Activated CD4-positive, alpha-beta T cell treated with anti-CD3 and anti-CD28 coated beads, Interleukin-2, amount 10 ng/mL, durations not matched to agents 24 days and 14 days (primary cell): ENCODE measurements around the gene PRKCB. TPM values are rescaled to one million over a fixed set of nuclear protein-coding genes. Genes with fewer than 3 reads are reported as not detected.
A peak's percentile ranks its signal among the peaks of the same experiment; 100 is the strongest.
"Not testable (repeated sequence)": the region's sequence is repeated elsewhere in the genome, so short reads cannot be mapped to it uniquely, and the experiment has no call there.

Source experiments
- DNase-seq: peaks from one replicate; pipeline ENCODE4 v3.0.0; 2022
- H3K27ac Mint-ChIP-seq: one replicate; pipeline ENCODE4 v1.8.0; 2022; ENCODE audit warnings: mild to moderate bottlenecking, mixed read lengths
- H3K27me3 Mint-ChIP-seq: one replicate; pipeline ENCODE4 v1.8.0; 2022; ENCODE audit warnings: mixed read lengths
- H3K36me3 Mint-ChIP-seq: one replicate; pipeline ENCODE4 v1.8.0; 2022; ENCODE audit warnings: low read depth, mild to moderate bottlenecking, mixed read lengths
- H3K4me1 Mint-ChIP-seq: one replicate; pipeline ENCODE4 v1.8.0; 2021; ENCODE audit warnings: mixed read lengths
- H3K4me3 Mint-ChIP-seq: one replicate; pipeline ENCODE4 v1.8.0; 2022; ENCODE audit warnings: mild to moderate bottlenecking, moderate library complexity, mixed read lengths
- H3K9me3 Mint-ChIP-seq: one replicate; pipeline ENCODE4 v1.8.0; 2021; ENCODE audit warnings: mixed read lengths
- intact Hi-C: fragments of 100-400 bp; cut with micrococcal nuclease; formaldehyde crosslinking; loops from one replicate; pipeline ENCODE4 v1.15.1; 2023
- total RNA-seq: library from RNA; stranded (reverse); gene quantifications from 2 replicates; pipeline ENCODE4 v1.2.3, GENCODE V29; 2022

The PRKCB gene
- total RNA-seq, 1 donor from 2014 or later: 84.2 TPM

DNA sequence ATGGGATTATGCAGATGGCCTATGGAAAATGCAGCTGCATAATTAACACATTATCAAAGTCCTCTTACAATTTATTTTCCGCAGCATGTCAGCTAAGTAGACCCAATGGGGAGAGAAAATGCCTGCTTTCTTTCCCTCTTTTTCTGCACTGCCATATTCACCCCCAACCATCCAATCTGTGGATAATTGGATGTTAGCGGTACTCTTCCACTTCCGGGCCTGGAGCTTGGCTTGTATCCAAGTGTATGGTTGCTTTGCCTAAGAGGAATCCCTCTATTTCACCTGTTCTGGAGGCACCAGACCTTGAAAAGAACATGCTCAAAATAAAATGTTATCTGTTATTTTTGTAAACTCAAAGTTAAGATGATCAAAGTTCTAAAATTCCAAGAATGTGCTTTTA is 379.2 kb downstream of the PRKCB start:
- intact Hi-C loops: no loop called here
- no peaks in the 10 kb centered on the region for H3K27me3 Mint-ChIP-seq
- no peak overlapping the region for H3K4me3 Mint-ChIP-seq
- H3K9me3 Mint-ChIP-seq: no peaks in the 10 kb centered on the region
- no peaks in the 10 kb centered on the region for H3K4me1 Mint-ChIP-seq
- DNase-seq: no peak
- no peak overlapping the region for H3K27ac Mint-ChIP-seq
- peaks cover 22% of the 10 kb centered on the region for H3K36me3 Mint-ChIP-seq

DNA sequence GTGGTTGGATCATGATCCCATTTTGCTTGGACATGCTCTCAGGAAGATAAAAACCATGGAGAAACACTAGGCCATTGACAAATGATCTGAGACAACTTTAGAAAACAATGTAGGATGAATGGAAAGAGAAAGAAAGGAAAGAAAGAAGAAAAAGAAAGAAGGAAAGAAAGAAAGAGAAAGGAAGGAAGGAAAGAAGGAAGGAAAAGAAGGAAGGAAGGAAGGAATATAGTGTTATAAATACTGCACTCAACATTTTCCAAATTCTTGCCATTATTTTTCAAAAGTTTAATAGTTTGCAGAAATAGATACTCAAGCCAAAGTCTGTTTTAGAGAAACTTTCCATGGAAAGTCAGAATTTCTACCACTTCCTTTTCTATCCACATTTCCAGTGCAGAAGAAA is 381.2 kb downstream of the PRKCB start:
- DNase-seq: no peak
- no peaks in the 10 kb centered on the region for H3K27me3 Mint-ChIP-seq
- peaks cover 4% of the 10 kb centered on the region for H3K9me3 Mint-ChIP-seq
- H3K36me3 Mint-ChIP-seq: peaks cover 19% of the 10 kb centered on the region
- no peak overlapping the region for H3K4me3 Mint-ChIP-seq
- H3K4me1 Mint-ChIP-seq: no peaks in the 10 kb centered on the region
- intact Hi-C loops: no loop called here
- H3K27ac Mint-ChIP-seq: peak overlapping the region; percentile 42

DNA sequence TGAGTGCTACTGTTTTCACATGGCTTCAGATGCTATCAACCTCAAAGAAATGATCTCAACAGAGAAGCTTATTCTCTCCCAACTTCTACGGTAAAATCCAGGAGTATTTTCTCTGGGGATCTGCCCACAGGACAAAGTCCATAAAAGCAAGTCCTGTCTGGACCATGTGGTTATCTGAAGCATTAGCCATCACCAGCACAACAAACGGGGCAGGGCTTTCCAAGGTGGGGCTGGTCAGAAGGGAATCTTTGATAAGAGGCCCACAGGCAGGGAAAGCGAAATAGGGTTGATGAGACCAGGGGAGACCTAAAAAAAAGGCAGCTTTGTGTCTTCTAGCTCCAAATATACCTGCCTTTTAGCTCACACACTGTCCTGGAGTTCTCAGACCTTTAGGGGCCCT is 381.7 kb downstream of the PRKCB start:
- Mint-ChIP-seq H3K4me3 (no peak overlapping the region), H3K9me3 (peaks cover 4% of the 10 kb centered on the region), H3K27me3 (no peaks in the 10 kb centered on the region), H3K4me1 (no peaks in the 10 kb centered on the region), H3K36me3 (peaks cover 17% of the 10 kb centered on the region), H3K27ac (no peak overlapping the region)
- DNase-seq: no peak
- intact Hi-C loops: no loop called here

DNA sequence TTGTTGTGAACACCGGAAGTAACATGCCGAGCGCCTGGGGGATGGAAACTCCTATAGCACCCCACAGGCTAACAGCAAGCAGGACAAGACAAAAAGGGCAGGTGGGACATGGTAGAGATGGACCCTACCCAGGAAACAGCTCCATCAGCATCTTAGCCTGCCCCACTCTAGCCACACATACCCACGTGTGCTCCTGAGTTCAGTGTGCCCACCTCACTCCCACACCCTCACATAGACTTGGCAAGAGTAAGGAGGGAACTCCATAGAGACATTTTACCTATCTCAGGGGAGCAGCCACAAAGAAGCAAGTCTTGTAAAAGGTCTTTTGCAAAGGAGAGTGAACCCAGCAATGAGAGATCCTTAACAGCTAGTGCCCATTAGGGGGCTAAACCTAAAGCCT is 382.5 kb downstream of the PRKCB start:
- H3K9me3 Mint-ChIP-seq: peaks cover 8% of the 10 kb centered on the region
- intact Hi-C loops: no loop called here
- DNase-seq: no peak
- H3K36me3 Mint-ChIP-seq: peaks cover 15% of the 10 kb centered on the region
- no peaks in the 10 kb centered on the region for H3K4me1 Mint-ChIP-seq
- no peaks in the 10 kb centered on the region for H3K27me3 Mint-ChIP-seq
- no peak overlapping the region for H3K4me3 Mint-ChIP-seq
- no peak overlapping the region for H3K27ac Mint-ChIP-seq

DNA sequence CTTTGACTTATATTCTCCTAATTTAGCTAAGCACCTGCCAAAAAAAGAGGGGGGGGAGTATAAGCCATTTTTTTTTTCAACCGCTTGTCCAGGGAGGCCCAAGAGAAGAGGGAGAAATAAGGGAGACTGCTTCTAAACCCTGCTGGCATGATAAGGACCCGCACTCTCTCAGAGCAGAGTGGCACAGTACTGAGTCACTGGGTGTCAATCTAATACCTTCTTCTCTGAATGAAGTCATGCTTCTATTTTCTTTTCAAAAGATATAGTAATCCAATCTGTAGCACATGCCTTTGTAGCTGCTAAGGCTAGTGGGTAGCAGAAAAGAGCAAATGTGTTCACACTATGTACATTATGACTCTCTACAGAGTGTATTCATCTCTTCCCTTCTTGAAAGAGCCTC is 385.4 kb downstream of the PRKCB start:
- DNase-seq: no peak
- Mint-ChIP-seq H3K4me1 (no peaks in the 10 kb centered on the region), H3K27me3 (no peaks in the 10 kb centered on the region), H3K27ac (no peak overlapping the region), H3K36me3 (peaks cover 9% of the 10 kb centered on the region), H3K9me3 (peaks cover 8% of the 10 kb centered on the region), H3K4me3 (no peak overlapping the region)
- intact Hi-C loops: no loop called here

DNA sequence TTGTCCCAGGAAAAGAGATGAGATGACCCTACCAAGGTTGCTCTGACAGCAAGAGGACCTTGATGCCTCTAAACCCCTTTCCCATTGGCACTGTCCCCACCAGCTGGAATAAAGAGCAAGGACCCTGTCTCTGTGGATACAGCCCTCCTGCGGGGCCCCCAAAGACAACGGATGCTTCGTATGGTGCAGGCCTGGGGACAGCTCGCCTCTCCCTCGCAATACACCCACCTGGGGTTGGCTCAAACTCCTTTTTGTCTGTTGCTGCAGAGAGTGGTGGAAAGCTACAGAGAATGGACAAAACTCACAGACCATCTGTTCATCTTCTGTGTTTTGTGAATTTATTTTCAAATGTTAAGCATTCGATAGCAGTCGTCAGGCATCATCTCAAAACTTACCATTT is 392.7 kb downstream of the PRKCB start:
- H3K4me3 Mint-ChIP-seq: no peak overlapping the region
- H3K9me3 Mint-ChIP-seq: no peaks in the 10 kb centered on the region
- no peaks in the 10 kb centered on the region for H3K4me1 Mint-ChIP-seq
- H3K27ac Mint-ChIP-seq: no peak overlapping the region
- peaks cover 3% of the 10 kb centered on the region for H3K27me3 Mint-ChIP-seq
- intact Hi-C loops: no loop called here
- no peak for DNase-seq
- H3K36me3 Mint-ChIP-seq: no peaks in the 10 kb centered on the region

DNA sequence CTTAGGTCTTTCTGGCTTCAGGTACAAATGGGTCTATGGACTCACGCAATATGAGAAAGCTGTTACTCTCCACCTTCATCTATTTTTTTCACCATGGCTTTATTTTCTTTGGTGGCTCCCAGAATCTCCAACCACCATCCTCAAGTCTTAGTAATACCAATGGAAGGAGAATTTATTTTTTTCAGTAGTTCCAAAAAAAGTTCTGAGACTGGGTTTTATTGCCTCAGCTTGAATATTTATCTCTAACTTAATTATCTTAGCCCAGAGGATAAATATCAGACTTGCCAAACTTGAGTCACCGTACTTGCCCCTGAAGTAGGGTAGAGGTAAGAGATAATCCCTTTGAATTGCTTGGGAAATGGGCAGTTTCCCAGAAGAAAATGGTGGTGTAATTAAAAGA is 397.2 kb downstream of the PRKCB start:
- intact Hi-C loops: no loop called here
- no peaks in the 10 kb centered on the region for H3K4me1 Mint-ChIP-seq
- H3K4me3 Mint-ChIP-seq: no peak overlapping the region
- H3K27ac Mint-ChIP-seq: no peak overlapping the region
- peaks cover 6% of the 10 kb centered on the region for H3K9me3 Mint-ChIP-seq
- DNase-seq: no peak
- no peaks in the 10 kb centered on the region for H3K36me3 Mint-ChIP-seq
- H3K27me3 Mint-ChIP-seq: no peaks in the 10 kb centered on the region

DNA sequence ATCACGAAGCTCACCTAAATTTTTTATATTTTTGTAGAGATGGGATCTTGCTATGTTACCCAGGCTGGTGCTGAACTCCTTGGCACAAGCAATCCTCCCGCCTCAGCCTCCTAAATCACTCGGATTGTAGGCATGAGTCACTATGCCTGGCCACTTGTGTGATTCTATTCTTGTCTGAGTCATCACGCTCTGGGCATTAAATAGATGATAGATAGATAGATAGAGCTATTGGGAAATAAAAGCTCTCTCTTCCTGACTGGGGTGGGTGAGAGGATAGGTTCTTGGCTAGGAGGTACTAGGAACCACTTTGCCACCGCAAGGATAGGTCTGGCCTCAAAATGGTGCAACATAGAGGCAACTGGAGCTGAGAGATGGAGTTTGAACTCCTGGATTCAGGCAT is 399.0 kb downstream of the PRKCB start:
- H3K4me3 Mint-ChIP-seq: no peak overlapping the region
- no peak for DNase-seq
- no peaks in the 10 kb centered on the region for H3K27me3 Mint-ChIP-seq
- intact Hi-C loops: no loop called here
- no peaks in the 10 kb centered on the region for H3K4me1 Mint-ChIP-seq
- no peaks in the 10 kb centered on the region for H3K36me3 Mint-ChIP-seq
- no peak overlapping the region for H3K27ac Mint-ChIP-seq
- peaks cover 18% of the 10 kb centered on the region for H3K9me3 Mint-ChIP-seq

DNA sequence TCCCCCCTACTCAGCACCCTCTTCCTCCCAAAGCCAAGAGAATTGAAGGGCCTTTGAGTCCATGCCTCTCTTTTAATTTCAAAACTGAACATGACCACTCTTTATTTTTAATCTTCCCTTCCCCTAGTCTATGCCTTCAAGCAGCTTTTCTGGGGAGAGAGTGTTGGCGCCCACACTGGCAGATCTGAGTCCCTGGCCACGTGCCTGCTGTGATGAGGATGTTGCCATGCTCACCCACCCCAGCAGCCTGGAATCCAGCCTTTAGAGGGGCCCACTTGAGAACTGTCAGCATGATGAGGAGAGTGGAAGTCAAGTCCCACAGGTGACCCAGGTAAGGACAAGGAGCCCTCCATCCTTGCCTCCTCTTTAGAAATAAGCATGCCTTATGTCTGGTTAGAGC is 400.0 kb downstream of the PRKCB start:
- peaks cover 18% of the 10 kb centered on the region for H3K9me3 Mint-ChIP-seq
- no peak overlapping the region for H3K4me3 Mint-ChIP-seq
- H3K27ac Mint-ChIP-seq: no peak overlapping the region
- intact Hi-C loops: no loop called here
- no peaks in the 10 kb centered on the region for H3K4me1 Mint-ChIP-seq
- no peaks in the 10 kb centered on the region for H3K27me3 Mint-ChIP-seq
- H3K36me3 Mint-ChIP-seq: no peaks in the 10 kb centered on the region
- no peak for DNase-seq

DNA sequence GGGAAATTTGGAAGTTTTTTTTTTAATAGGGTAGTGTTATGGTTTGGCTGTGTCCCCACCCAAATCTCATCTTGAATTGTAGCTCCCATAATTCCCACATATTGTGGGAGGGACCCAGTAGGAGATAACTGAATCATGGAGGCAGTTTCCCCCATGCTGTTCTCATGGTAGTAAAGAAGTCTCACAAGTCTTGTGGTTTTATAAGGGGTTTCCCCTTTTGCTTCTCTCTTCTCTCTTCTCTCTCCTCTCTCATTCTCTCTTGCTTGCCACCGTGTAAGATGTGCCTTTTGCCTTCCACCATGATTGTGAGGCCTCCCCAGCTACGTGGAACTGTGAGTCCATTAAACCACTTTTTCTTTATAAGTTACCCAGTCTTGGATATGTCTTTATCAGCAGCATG is 403.1 kb downstream of the PRKCB start:
- H3K9me3 Mint-ChIP-seq: peaks cover 18% of the 10 kb centered on the region
- H3K36me3 Mint-ChIP-seq, H3K27me3 Mint-ChIP-seq, H3K4me1 Mint-ChIP-seq, H3K4me3 Mint-ChIP-seq, DNase-seq, intact Hi-C loops, H3K27ac Mint-ChIP-seq: not testable (repeated sequence)

DNA sequence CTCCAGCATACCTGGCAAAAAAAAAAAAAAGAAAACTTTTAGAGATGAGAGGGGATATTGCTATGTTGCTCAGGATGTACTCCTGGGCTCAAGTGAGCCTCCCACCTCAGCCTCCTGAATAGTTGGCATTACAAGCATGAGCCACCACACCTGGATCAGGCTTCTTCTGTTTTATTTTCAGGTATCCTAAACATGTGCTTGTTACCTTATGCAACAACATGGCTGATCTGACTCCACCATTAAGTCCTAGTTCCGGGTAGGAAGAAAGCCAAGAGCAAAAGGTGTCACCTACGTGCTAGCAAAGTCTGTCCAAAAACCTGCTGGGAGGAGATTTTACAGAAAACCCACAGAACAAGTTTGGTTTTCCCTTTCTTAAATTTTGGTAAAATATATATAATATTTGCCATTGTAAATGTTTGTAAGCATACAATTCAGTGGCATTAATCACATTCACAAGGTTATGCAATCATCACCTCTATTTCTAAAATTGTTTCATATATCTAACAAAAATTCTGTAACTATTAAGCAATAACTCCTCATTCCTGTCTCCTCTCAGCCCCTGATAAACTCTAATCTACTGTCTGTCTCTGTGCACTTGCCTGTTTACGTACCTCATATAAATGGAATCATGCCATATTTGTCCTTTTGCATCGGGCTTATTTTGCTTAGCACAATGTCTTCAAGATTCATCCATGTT is 411.3 kb downstream of the PRKCB start:
- no peaks in the 10 kb centered on the region for H3K4me1 Mint-ChIP-seq
- H3K9me3 Mint-ChIP-seq: no peaks in the 10 kb centered on the region
- no peak overlapping the region for H3K27ac Mint-ChIP-seq
- H3K4me3 Mint-ChIP-seq: no peak overlapping the region
- H3K27me3 Mint-ChIP-seq: peaks cover 19% of the 10 kb centered on the region
- intact Hi-C loops: no loop called here
- DNase-seq: no peak
- no peaks in the 10 kb centered on the region for H3K36me3 Mint-ChIP-seq

DNA sequence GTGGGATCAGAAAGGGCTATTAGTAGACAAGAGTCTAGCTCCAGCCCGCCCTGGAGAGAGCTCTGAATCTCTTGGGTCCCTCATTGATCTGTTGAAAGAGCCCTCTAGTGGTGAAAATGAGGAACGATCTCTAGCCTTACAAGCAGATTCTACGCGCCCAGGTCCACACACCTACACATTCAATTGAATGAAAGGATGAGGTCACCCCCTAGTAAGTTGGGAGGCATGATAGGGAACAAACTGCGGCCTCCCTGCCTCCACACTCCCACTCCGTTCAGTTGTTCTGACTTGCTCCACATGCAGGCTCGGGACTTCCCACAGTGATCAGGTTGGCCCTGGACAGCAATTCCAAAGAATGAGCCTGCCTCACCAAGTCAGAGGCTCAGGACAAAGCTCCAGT is 417.4 kb downstream of the PRKCB start:
- no peak overlapping the region for H3K27ac Mint-ChIP-seq
- H3K4me1 Mint-ChIP-seq: peaks cover 4% of the 10 kb centered on the region
- H3K27me3 Mint-ChIP-seq: peaks cover 40% of the 10 kb centered on the region
- no peaks in the 10 kb centered on the region for H3K36me3 Mint-ChIP-seq
- H3K9me3 Mint-ChIP-seq: no peaks in the 10 kb centered on the region
- peak; percentile 77 for DNase-seq
- intact Hi-C loops: loop anchor here (1.0 kb wide), 2 partner anchors 182 to 211 kb away; no protein-coding TSS in a partner anchor
- no peak overlapping the region for H3K4me3 Mint-ChIP-seq

DNA sequence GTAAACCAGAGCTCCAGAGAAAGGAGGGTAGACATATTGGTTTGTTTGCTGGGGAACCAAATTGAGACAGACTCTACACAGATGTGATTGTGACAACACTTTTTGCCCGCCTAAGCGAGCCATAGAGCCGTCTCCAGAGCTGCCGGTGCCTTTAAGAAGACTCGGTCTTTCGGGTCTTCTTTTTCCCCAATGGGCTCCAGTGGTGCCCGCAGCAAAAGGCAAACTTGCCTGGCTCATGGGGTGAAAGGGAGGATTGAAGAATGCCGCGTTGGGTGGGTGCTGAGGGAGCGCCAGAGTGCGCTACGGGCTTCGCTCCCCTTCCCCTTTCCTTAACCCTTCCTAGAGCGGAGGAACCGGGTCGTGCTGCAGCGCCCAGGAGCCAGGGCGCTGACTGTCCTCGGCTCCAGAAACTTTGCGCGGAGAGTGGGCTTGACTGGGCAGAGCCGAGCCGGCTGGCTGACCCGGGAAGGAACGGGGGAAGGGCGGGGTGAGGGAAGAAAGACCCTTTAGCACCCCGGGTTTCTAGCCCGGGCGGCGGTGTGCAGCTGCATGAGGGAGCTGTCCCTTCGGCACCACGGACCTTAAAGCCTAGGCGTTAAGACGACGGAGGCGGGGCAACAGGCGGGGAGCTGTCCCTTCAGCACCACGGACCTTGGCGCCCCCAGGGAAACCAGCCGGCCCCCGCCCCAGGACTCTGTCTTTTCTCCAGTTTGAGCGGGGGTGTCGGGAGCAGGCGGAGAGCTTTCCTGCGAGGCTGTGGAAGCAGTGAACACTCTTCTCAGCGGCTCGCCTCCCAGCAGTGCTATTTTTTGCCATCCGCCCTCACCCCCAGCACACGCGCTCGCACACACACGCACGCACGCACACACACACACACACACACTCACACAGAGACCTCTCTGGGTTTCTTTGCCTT is 419.9 kb downstream of the PRKCB start, which contains the start of gene CACNG3:
Gene CACNG3 (plus strand): TSS at position 880 of the 916 bp plus-strand sequence. CDS start 420 bp downstream, outside the sequence.
- no peak within 1 kb of the TSS for H3K27ac Mint-ChIP-seq
- H3K4me3 Mint-ChIP-seq: no peak within 1 kb of the TSS
- DNase-seq: peak; percentile 89
- peaks cover 41% of the 10 kb centered on the region for H3K27me3 Mint-ChIP-seq
- H3K9me3 Mint-ChIP-seq: no peaks in the 10 kb centered on the region
- peaks cover 4% of the 10 kb centered on the region for H3K4me1 Mint-ChIP-seq
- no peaks in the 10 kb centered on the region for H3K36me3 Mint-ChIP-seq
- intact Hi-C loops: no loop called here

DNA sequence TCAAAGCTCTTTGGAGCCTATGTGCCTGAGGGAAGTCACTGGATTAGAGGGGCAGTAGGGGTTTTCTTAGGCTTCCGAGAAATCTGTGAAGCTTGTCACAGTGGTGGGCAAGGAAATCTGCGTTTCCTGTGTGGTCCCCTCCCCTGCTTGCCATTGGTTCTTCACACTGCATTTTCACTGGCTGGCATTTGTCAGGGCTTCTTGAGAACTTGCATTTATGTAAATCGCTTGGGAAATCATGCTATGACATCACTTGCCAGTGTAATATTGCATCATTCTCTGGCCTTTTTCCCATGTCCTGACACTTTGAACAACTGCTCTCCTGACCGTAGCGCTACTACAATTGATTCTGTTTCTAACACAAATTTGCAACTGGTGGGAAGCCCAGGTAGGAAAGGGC is 422.2 kb downstream of the PRKCB start:
- H3K27me3 Mint-ChIP-seq: peaks cover 41% of the 10 kb centered on the region
- H3K4me3 Mint-ChIP-seq: no peak overlapping the region
- H3K36me3 Mint-ChIP-seq: no peaks in the 10 kb centered on the region
- no peaks in the 10 kb centered on the region for H3K9me3 Mint-ChIP-seq
- peaks cover 4% of the 10 kb centered on the region for H3K4me1 Mint-ChIP-seq
- intact Hi-C loops: no loop called here
- no peak for DNase-seq
- H3K27ac Mint-ChIP-seq: no peak overlapping the region
